GM12865 (cell line): ENCODE data around the gene CIPC.

ENCODE experiments used
- DNase-seq: peaks from one replicate; pipeline ENCODE4 v3.0.0; 2010; ENCODE audit warnings: low read depth
- H3K4me3 ChIP-seq: 2 replicates; pipeline ENCODE4 v1.5.1; 2011; ENCODE audit warnings: mild to moderate bottlenecking, low read depth, low read length, control low read depth
- TF ChIP-seq, protein P1 (sequence below): IDR thresholded peaks from 2 replicates; pipeline ENCODE4 v1.5.1; 2011; ENCODE audit warnings: low read length, control low read depth, low read depth, inconsistent platforms; ENCODE audit not compliant: insufficient read depth; ENCODE audit errors: missing control alignments

The CIPC gene

DNA sequence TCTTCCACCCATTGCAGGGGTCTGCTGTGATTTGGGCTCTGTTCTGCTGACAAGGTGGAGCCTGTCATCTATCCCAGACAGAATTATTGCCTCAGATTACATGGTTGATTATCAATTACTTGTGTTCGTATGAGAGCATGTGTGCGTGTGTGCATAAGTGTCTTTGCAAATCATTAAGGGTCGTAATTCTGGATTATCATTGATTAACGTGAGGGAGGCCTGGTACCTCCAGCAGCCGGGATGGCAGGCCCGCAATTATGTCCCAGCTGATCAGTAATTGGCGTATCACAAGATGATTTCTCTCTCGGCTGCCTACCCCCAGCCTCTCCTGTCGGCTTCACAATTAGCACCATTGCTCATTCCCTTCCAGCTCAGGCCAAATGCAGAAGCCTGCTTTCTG lies 39.9 kb upstream of the CIPC start:
- DNase-seq = no peak
- no peak overlapping the region for H3K4me3 ChIP-seq
- TF ChIP-seq, protein P1, sequence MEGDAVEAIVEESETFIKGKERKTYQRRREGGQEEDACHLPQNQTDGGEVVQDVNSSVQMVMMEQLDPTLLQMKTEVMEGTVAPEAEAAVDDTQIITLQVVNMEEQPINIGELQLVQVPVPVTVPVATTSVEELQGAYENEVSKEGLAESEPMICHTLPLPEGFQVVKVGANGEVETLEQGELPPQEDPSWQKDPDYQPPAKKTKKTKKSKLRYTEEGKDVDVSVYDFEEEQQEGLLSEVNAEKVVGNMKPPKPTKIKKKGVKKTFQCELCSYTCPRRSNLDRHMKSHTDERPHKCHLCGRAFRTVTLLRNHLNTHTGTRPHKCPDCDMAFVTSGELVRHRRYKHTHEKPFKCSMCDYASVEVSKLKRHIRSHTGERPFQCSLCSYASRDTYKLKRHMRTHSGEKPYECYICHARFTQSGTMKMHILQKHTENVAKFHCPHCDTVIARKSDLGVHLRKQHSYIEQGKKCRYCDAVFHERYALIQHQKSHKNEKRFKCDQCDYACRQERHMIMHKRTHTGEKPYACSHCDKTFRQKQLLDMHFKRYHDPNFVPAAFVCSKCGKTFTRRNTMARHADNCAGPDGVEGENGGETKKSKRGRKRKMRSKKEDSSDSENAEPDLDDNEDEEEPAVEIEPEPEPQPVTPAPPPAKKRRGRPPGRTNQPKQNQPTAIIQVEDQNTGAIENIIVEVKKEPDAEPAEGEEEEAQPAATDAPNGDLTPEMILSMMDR = no peak

DNA sequence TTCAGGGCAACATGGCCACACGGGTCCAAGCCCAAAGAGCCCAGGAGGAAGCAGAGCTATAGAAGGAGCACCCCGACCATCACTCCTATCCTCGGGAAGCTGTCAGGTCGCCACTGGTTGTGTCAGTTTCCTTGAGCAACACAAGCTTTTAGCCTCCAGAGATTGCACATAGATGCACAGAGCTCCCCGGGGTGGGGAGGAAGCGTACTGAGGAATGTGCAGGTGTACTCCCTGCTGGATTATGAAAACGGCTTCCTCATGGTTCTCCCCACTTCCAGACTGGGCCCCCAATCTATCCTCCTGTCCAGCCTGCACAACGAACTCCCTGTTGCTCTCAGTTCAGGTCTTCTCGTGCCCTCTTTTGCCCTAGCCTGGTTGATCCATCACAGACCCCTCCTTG lies 39.3 kb upstream of the CIPC start:
- TF ChIP-seq, protein P1 = no peak
- DNase-seq = no peak
- no peak overlapping the region for H3K4me3 ChIP-seq

- DNase-seq = peak; percentile 41
- no peak overlapping the region for H3K4me3 ChIP-seq
- TF ChIP-seq, protein P1 = peak; percentile 19
Observed at GRCh38 chr14:77059276-77059915, 38.7 kb upstream of the CIPC start.

DNA sequence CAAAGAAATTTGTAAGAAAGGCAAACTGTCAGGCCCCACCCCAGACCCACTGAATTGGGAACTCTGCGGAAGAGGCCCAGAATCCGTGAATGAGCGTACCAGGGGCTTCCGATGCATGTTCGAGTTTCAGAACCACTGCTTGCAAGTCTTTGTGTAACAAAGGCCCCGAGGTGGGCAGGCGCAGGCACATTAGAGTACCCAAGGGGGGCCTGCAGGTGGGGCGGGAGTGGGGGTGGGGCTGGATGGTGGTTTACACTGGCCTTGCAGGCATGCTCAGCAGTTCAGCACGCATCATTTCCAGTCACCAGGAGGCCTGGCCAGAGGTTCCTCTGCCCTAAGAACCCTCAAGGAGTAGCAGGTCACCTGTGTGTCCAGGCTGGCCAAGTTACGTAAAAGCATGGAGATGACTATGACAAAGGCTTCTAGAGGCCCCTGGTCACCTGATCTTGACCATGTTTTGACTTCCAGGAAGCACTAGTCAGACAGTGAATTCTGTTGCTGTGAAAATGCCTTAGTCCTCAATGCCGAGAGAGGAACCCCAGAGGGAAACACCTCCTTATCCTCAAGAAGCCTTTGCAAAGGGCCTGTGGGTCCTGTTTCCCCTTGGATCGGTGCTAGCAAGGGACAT lies 36.3 kb upstream of the CIPC start:
- H3K4me3 ChIP-seq = no peak overlapping the region
- TF ChIP-seq, protein P1 = no peak
- DNase-seq = no peak

GRCh38 chr14:77062261-77062660 lies 35.8 kb upstream of the CIPC start:
- TF ChIP-seq, protein P1 = no peak
- no peak overlapping the region for H3K4me3 ChIP-seq
- DNase-seq = no peak

DNA sequence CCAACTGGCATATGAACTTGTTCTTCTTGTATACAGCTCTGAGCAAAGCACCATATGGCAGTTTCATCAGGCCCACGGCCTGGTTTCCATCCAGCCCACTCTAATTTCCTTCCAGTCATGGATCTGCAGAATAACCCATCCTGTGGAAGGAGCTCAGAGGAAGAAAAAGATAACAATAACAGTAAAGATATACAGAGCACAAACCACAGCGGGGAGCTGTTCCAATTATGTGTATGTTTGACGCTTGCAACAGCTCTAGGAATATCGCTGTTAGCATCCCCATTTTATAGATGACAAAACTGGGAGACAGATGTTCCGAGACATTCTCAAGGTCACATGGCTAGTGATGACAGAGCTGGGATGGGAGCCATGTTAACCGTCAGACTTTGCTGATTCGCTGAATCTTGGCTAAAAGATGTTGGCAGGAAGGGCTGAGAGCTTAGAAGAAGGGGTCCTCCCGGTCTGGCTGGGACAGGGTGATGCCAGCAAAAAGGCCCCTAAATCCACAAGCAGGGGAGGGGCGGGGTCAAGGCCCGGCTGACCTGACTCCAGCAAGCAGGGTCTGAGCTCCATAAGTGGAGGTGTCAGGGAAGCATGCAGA lies 34.4 kb upstream of the CIPC start:
- TF ChIP-seq, protein P1 = no peak
- no peak overlapping the region for H3K4me3 ChIP-seq
- no peak for DNase-seq
